Measurements from ENCODE around the gene SGMS2.
A peak's percentile ranks its signal among the peaks of the same experiment; 100 is the strongest.
"Not testable (repeated sequence)": the region's sequence is repeated elsewhere in the genome, so short reads cannot be mapped to it uniquely, and the experiment has no call there.

Gene SGMS2

DNA sequence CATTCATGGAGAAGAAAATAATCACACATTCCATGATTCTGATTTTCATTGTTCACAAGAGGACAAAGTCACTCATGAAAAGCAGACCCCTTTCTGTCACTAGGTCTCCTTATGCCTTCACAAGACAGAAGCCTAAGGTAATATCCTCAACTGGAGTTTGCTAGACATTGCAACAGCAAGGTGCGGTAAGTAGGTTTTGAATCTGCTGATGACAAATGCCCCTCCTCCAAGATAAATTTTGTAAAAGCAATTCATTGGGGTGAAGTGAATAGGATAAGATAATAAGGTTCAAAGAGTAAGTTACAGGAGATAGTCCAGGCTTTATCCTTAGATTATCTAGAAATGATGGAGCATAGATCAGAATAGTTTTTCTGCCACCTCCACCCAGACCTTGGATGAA, 90.5 kb downstream of the SGMS2 start:
- TF ChIP-seq, protein P1, sequence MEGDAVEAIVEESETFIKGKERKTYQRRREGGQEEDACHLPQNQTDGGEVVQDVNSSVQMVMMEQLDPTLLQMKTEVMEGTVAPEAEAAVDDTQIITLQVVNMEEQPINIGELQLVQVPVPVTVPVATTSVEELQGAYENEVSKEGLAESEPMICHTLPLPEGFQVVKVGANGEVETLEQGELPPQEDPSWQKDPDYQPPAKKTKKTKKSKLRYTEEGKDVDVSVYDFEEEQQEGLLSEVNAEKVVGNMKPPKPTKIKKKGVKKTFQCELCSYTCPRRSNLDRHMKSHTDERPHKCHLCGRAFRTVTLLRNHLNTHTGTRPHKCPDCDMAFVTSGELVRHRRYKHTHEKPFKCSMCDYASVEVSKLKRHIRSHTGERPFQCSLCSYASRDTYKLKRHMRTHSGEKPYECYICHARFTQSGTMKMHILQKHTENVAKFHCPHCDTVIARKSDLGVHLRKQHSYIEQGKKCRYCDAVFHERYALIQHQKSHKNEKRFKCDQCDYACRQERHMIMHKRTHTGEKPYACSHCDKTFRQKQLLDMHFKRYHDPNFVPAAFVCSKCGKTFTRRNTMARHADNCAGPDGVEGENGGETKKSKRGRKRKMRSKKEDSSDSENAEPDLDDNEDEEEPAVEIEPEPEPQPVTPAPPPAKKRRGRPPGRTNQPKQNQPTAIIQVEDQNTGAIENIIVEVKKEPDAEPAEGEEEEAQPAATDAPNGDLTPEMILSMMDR (IDR thresholded peaks at IDR 0.05; ENCODE audit: low read length, missing control alignments), result no peak
- no peak overlapping the region for H3K4me3 ChIP-seq (replicated peaks; ENCODE audit: low read depth, low read length)
- no peak for DNase-seq (ENCODE audit: low read depth)

DNA sequence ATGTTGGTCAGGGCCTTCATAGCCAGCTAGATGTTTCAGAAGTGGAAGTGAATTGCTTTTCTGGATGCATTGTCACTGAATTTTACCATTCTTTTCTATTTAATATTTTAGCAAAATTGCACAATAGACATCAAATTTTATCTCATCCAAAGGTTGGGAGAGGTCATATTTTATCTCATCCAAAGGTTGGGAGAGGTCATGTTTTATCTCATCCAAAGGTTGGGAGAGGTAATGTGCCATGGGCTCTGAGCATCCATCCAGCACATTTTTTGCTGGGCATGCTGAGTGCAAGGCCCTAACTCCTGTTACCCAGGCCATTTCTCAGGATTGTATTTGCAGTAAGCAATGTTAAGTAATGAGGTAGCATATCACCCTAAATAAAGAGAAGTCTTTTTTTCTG, 91.9 kb downstream of the SGMS2 start:
- no peak for DNase-seq (ENCODE audit: low read depth)
- TF ChIP-seq, protein P1 (IDR thresholded peaks at IDR 0.05; ENCODE audit: low read length, missing control alignments), result no peak

GRCh38 chr4:107917500-107917899, 92.8 kb downstream of the SGMS2 start:
- no peak overlapping the region for H3K4me3 ChIP-seq (replicated peaks; ENCODE audit: low read depth, low read length)
- no peak for DNase-seq (ENCODE audit: low read depth)
- TF ChIP-seq, protein P1 (IDR thresholded peaks at IDR 0.05; ENCODE audit: low read length, missing control alignments), result no peak

More for the DNA sequence above, 91.9 kb downstream of the SGMS2 start:
- no peak overlapping the region for H3K4me3 ChIP-seq (replicated peaks; ENCODE audit: low read depth, low read length)

DNA sequence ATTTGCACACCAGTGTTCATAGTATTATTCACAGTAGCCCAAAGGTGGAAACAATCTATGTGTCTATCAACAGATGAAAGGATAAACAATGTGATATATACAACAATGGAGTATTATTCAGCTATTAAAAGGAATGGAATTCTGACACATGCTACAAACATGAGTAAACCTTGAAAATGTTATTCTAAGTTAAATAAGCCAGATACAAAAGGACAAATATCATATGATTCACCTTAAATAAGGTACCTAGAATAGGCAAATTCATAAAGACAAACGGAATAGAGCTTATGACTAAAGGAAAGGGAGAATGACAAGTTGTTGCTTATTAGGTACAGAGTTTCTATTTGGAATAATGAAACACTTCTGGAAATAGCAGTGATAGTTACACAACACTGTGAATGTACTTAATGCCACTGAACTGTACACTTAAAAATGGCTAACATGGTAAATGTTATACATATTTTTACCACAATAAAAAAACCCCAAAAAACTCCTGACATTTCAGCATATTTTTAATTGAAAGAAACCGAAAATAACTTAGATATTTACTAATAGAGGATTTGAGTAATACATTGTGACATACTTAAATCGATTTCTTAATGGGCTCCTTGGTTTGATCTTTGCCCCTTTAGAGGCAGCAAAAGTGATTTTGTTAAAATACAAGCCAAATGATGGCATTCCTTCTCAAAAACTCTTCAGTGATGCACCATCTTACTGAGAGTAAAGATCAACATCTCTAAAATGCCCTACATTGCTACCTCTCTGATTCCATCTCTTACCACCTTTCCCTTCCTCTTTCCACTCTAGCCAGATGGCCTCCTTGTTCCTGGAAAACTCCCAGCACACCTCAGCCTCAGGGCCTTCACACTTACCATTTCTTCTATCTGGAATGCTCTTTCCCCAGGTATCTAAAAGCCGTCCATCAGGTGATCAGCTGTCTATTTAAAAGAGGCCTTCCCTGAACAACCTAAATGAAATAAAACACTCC, 98.0 kb downstream of the SGMS2 start:
- TF ChIP-seq, protein P1 (IDR thresholded peaks at IDR 0.05; ENCODE audit: low read length, missing control alignments), result no peak
- no peak for DNase-seq (ENCODE audit: low read depth)
- H3K4me3 ChIP-seq (replicated peaks; ENCODE audit: low read depth, low read length), result no peak overlapping the region

GRCh38 chr4:107925713-107926112, 101.0 kb downstream of the SGMS2 start:
- H3K4me3 ChIP-seq (replicated peaks; ENCODE audit: low read depth, low read length); DNase-seq (ENCODE audit: low read depth): not testable (repeated sequence)

GRCh38 chr4:107926875-107927274, 102.1 kb downstream of the SGMS2 start:
- DNase-seq (ENCODE audit: low read depth); H3K4me3 ChIP-seq (replicated peaks; ENCODE audit: low read depth, low read length): not testable (repeated sequence)

- TF ChIP-seq, protein P1 (IDR thresholded peaks at IDR 0.05; ENCODE audit: low read length, missing control alignments), result no peak
- H3K4me3 ChIP-seq (replicated peaks; ENCODE audit: low read depth, low read length), result peak within 1 kb of the TSS; percentile 71
- DNase-seq (ENCODE audit: low read depth), result peak; percentile 75
Observed at GRCh38 chr4:107930821-107931774, 106.4 kb downstream of the SGMS2 start, which contains the start of gene CYP2U1. CYP2U1 (plus strand) TSS chr4:107931549; CDS start chr4:107931644, 95 bp downstream.

All from fibroblast of pulmonary artery (primary cell).